HG03139 (cell line): Measurements from ENCODE around the gene IST1.
"Not testable (repeated sequence)": the region's sequence is repeated elsewhere in the genome, so short reads cannot be mapped to it uniquely, and the experiment has no call there.

Experiments used
- ATAC-seq: cut with Tn5 transposase; IDR thresholded peaks from one replicate; pipeline ENCODE4 v1.9.1; 2021; ENCODE audit not compliant: unreplicated experiment

Gene IST1

DNA sequence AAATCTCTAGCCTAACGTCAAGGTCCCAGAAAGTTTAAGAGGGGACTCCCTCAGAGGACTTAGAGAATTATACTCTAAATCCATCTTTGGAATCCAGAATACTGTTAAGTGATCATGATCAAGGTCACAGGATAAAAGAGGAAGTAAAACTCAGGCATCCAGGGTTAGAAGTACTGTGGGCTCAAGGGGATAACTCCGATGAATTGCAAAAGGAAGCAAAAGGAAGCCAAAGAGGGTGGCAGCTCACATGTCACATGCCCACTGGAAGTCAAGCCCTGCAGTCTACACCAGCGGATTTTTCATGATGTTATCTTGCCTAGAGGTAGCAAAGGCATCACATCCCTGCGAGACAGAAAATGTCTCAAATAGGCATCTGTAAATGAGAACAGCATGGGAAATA lies 15.2 kb upstream of the IST1 start:
- ATAC-seq = no peak

- peak; percentile 3 for ATAC-seq
These were observed 12.7 kb upstream of the IST1 start for GRCh38 chr16:71882505-71883167.

- ATAC-seq = peak; percentile 34
These were observed 12.0 kb upstream of the IST1 start for GRCh38 chr16:71883168-71883848.

DNA sequence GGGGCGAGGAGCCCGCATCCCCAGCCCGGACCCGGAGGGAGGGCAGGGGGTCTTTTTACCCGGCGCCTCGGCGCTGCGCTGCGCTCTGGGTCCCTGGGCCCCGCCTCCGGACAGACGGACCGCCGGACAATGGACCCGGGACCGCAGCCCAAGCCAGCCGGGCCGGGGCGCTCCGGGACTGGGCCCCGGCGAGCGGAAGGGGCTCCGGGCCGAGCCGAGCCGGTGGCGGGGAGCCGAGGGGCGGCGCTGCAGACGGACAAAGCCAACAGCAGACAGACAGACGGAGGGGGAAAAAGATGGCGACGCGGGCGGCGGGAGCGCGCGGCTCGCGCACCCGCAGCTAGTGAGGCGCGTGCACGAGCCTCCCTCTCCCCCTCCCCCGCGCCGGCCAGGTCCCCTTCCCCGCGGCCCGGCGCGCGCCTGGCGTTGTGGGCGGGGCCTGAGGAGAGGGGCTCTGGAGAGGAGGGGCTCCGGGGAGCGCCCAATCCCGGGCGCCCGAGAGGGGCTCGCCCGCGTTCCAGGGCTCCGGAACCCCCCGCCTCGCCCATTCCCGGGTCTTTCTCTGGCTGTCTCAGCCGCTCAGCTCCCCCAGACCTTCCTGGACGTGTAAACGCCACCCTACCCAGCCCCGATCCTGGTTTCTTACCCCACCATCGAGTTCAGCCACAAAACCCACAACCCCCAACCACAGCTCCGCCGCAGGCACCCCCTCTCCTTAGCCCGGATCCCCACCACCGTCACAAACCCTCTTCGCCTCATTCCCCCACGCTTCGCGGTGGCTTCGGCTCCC lies 11.3 kb upstream of the IST1 start, which contains the start of gene ZNF821:
ZNF821 (minus strand) TSS at position 334 of the 790 bp plus-strand sequence. CDS start 4,236 bp downstream, outside the sequence.
- peak; percentile 39 for ATAC-seq

DNA sequence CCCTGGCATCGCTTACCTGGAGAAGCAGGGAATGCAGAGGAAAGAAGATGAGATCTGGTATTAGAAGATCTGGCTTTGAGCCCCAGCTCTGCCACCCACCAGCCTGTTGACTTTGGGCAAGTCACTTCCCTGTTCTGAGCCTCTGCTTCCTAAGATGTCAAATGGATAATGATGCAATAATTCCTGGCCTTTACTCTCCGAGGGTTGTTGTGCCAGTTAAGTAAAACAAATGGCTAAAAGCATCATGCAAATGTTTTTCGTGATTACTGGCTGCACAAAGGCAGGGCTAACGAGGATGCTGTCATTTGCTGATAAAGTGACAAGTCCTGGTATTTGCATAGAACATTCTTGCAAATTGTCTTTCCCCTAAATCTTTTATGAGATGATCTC lies 10.1 kb upstream of the IST1 start:
- no peak for ATAC-seq

DNA sequence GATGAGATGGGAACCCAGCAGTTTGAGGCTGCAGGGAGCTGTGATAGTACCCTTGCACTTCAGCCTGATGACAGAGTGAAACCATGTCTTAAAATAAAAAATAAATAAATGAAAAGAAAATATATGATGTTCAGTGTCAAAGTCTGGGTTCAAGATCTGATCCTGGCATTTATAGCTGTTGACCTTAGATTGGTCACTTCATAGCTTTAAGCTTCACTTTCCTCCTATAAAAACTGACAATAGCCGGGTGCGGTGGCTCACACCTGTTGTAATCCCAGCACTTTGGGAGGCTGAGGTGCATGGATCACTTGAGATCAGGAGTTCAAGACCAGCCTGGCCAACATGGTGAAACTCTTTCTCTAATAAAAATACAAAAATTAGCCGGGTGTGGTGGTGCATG lies 6.2 kb upstream of the IST1 start:
- no peak for ATAC-seq

GRCh38 chr16:71893888-71894228 lies 1.5 kb upstream of the IST1 start:
- no peak for ATAC-seq

DNA sequence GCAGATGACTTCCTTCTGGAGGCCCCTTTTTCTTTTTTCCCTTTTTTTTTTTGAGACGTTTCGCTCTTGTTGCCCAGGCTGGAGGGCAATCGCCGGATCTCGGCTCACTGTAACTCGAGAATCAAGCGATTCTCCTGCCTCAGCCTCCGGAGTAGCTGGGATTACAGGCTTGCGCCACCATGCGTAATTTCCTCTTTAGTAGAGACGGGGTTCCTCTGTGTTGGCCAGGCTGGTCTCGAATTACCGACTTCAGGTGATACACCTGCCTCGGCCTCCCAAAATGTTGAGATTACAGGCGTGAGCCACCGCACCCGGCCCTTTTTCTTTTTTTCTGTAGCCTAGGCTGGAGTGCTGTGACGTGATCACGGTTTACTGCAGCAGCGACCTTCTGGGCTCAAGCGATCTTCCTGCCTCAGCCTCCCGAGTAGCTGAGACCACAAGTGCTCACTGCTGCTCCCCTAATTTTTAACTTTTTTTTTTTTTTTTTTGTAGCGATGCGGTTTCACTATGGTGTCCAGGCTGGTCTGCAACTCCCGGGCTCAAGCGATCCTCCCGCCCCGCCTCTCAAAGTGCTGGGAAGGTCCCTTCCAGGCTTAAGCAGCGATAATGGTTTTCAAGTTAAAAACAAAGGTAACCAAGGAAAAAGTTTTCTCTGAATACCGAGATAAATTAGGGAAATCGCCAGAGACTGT lies 956 bp upstream of the IST1 start:
- ATAC-seq = peak; percentile 13

DNA sequence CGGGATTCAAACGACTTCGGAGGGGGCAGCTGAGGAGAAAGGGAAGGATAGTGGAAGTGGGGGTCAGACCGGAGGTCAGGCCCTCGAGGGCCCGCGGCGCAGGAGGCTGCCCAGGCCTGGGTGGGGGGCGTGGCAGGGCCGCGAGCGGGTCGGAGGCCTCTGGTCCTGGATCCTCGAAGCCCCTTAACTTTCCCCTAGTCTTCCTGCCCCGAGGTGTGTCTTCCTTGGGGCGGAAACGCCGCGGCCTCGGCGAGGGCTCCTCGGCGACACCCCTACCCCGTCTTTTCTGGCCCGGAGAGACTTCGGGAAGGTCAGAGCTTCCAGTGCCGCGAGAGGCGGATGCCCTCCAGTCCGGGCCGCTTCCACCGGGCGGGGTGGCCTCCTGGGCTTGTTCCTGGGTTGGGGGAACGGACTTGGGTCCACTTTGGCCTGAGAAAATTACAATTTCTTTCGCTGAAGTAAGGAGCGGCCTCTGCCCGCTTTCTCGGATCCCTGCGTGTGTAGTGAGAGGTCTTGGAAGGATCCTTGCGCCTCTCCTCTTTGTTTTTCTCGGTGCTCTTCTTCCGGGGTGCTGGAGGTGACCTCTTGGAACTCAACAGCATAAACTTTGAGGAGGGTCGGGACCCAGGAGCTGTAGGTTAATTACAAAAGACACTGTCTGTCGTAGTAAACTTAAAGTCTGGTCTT lies 491 bp downstream of the IST1 start:
- peak; percentile 23 for ATAC-seq

DNA sequence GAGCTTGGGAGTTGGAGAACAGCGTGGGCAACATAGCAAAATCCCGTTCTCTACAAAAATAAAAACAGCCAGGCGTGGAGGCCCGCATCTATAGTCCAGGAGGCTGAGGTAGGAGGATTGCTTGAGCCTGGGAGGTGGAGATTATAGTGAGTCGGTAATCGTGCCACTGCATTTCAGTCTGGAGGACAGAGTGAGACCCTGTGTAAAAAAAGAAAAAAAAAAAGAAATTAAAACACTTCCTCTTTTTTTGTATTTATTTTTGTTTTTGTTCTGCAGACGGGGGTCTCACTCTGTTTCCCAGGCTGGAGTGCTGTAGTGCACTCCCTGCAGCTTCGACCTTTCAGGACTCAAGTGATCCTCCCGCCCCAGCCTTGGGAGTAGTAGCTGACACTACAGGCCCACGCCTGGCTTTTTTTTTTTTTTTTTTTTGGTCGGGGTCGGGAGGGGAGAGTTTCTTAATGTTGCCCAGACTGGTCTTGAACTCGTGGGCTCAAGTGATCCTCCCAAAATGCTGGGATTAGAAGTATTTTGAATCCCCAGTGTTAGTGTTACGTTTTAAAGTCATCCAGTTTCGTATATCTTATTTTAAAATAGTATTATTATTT lies 1.5 kb downstream of the IST1 start:
- no peak for ATAC-seq

GRCh38 chr16:71899171-71899570 lies 3.8 kb downstream of the IST1 start:
- ATAC-seq = no peak

DNA sequence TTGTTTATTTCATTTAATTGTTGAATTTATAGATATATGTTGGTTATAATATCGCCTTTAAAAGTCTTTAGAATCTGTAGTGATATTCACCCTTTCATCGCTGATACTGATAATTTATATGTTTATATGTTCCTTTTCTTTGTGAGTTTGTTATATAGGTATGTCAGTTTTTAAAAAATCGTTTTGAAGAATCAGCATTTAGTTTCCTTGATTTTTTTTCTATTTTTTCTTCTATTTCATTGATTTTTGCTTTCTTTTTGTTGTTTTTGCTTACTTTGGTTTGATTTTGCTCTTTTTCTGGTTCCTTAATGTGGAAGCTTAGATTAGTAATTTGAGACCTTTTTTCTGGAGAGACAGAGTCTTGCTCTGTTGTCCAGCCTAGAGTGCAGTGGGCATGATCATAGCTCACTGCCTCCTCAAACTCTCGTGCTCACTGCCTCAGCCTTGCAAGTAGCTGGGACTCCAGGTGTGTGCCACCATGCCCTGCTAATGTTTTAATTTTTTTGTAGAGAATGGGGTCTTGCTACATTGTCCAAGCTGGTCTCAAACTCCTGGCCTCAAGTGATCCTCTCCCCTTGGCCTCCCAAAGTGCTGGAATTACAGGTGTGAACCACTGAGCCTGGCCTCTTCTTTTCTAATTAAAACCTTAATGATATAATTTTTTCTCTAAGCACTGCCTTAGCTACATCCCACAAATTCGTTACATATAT lies 7.5 kb downstream of the IST1 start:
- no peak for ATAC-seq

- ATAC-seq = no peak
These were observed 8.3 kb downstream of the IST1 start for GRCh38 chr16:71903608-71904007.

DNA sequence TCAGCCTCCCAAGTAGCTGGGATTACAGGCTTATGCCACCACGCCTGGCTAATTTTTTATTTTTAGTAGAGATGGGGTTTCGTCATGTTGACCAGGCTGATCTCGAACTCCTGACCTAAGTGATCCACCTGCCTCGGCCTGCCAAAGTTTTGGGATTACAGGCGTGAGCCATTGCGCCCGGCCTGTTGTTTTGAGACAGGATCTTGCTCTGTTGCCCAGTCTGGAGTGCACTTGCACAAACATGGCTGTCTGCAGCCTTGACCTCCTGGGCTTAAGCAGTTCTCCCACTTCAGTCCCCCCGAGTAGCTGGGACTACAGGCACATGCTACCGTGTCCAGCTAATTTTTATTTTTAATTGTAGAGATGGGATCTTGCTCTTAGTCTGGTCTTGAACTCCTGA lies 8.9 kb downstream of the IST1 start:
- ATAC-seq = no peak

DNA sequence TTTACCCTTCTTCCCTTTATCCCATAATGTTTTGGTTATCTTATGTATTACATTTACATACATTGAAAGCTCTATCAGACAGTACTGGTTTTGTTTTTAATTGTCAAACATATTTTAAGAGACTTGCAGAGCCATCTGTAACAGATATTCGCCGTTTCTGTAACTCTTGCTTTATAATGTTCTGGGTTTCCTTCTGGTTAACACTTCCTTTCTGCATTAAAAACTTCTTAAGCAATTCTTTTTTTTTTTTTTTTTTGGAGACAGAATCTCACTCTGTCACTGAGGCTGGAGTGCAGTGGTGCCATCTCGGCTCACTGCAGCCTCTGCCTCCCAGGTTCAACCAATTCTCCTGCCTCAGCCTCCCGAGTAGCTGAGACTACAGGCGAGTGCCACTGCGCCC lies 10.4 kb downstream of the IST1 start:
- not testable (repeated sequence) for ATAC-seq

GRCh38 chr16:71911121-71911520 lies 15.8 kb downstream of the IST1 start:
- ATAC-seq = no peak

DNA sequence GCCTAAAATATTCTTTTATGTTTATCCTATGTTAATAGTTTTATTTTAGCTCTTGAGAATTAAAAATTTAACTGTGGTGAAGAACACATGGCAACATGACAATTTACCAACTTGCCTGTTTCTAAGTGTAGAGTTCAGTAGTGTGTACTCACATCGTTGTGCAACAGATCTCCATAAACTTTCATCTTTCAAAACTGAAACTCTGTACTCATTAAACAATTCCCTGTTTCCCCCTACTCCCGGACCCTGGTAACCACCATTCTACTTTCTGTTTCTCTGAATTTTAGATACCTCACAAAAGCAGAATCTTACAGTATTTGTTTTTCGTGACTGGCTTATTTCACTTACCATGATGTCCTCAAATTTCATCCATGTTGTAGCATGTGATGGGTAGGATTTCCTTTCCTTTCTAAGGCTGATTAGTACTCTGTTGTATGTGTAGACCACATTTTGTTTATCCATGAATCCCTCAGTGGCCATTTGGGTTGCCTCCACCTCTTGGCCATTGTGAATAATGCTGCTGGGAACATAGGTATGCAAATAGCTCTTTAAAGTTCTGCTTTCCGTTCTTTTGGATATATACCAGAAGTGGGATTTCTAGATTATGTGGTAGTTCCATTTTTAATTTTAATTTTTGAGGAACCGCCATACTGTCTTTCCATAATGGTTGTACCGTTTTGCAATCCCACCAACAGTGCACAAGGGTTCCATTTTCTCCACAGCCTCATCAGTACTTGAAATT lies 17.4 kb downstream of the IST1 start:
- ATAC-seq = no peak

- ATAC-seq = no peak
These were observed 19.5 kb downstream of the IST1 start for GRCh38 chr16:71914802-71915201.

DNA sequence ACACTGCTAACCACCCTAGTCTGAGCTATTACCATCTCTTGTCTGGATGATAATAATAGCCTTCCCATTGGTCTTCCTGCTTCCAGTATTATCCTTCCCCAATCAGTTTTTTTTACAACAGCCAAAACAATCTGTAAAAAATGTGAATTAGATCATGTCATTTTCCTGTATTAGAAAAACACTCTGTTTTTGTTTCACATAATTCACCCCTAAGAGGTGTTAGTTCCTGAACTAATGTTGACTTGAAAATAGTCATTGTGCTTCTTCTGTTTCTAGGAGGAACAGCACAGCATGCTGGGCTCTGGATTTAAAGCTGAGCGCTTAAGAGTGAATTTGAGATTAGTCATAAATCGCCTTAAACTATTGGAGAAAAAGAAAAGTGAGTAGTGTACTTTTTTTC lies 20.0 kb downstream of the IST1 start:
- no peak for ATAC-seq
